Endothelial cell (in vitro differentiated cells): ENCODE measurements around the gene FAM118A. TPM values are rescaled to one million over a fixed set of nuclear protein-coding genes. Genes with fewer than 3 reads are reported as not detected.

Experiments used
- DNase-seq: peaks from one replicate; pipeline ENCODE4 v3.0.0; 2021; ENCODE audit warnings: low spot score
- H3K27ac Mint-ChIP-seq: one replicate; pipeline ENCODE4 v1.8.0; 2021; ENCODE audit warnings: mixed read lengths, inconsistent platforms; ENCODE audit not compliant: unreplicated experiment
- H3K27me3 Mint-ChIP-seq: one replicate; pipeline ENCODE4 v1.8.0; 2021; ENCODE audit warnings: mild to moderate bottlenecking, moderate library complexity, mixed read lengths, inconsistent platforms; ENCODE audit not compliant: unreplicated experiment
- H3K36me3 Mint-ChIP-seq: one replicate; pipeline ENCODE4 v1.8.0; 2021; ENCODE audit warnings: mild to moderate bottlenecking, low read depth, mixed read lengths, inconsistent platforms; ENCODE audit not compliant: unreplicated experiment
- H3K4me1 Mint-ChIP-seq: one replicate; pipeline ENCODE4 v1.8.0; 2021; ENCODE audit warnings: mild to moderate bottlenecking, mixed read lengths, inconsistent platforms; ENCODE audit not compliant: unreplicated experiment
- H3K4me3 Mint-ChIP-seq: one replicate; pipeline ENCODE4 v1.8.0; 2021; ENCODE audit warnings: mild to moderate bottlenecking, mixed read lengths, inconsistent platforms; ENCODE audit not compliant: unreplicated experiment
- H3K9me3 Mint-ChIP-seq: one replicate; pipeline ENCODE4 v1.8.0; 2021; ENCODE audit warnings: mixed read lengths, inconsistent platforms; ENCODE audit not compliant: unreplicated experiment
- CTCF ChIP-seq: fragments of 200-600 bp; sonication (generic); IDR thresholded peaks from one replicate; pipeline ENCODE4 v1.5.0; 2021; ENCODE audit warnings: antibody characterized with exemption; ENCODE audit not compliant: unreplicated experiment
- total RNA-seq: library from RNA; stranded (reverse); fragmentation: NEBNext Ultra II Directional; extraction: Animal tissue kit (Norgen Biotek cat#: 25700); gene quantifications from one replicate; pipeline ENCODE4 v1.2.1, GENCODE V29; 2021; ENCODE audit not compliant: unreplicated experiment

FAM118A gene
- total RNA-seq, 1 donor from 2014 or later = 26.6 TPM

GRCh38 chr22:45314786-45315185 is 5.1 kb downstream of the FAM118A start:
- no peak overlapping the region for H3K27ac Mint-ChIP-seq
- no peaks in the 10 kb centered on the region for H3K9me3 Mint-ChIP-seq
- no peak for DNase-seq
- peaks cover 10% of the 10 kb centered on the region for H3K27me3 Mint-ChIP-seq
- H3K36me3 Mint-ChIP-seq = no peaks in the 10 kb centered on the region
- no peak for TF ChIP-seq CTCF
- no peak overlapping the region for H3K4me3 Mint-ChIP-seq
- H3K4me1 Mint-ChIP-seq = peaks cover 37% of the 10 kb centered on the region

DNA sequence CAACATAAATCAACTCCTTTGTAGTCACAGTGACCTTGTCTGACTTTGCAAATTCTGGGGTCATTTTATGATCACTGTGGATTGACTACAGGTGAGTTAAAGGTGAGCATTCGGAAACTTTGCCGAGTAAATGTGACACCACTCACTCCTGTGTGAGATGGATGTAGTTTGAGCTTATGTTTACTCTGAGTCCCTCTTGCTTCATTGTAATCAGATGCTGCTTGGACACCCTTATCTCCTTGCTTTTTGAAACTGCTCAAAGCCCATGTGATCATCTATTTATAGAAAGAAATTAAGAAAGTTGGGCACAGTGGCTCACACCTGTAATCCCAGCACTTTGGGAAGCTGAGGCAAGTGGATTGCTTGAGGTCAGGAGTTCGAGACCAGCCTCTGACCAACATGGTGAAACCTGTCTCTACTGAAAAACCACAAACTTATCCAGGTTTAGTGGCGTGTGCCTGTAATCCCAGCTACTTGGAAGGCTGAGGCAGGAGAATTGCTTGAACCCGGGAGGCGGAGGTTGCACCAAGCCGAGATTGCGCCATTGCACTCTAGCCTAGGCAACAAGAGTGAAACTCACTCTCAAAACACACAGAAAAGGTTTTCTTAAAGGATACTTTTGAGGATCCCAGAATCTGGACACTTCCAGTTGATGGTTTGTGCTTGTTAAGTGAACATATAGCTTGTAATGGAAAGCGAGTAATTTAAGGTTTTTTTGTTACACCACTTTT is 7.2 kb downstream of the FAM118A start:
- DNase-seq = no peak
- H3K27ac Mint-ChIP-seq = no peak overlapping the region
- peaks cover 26% of the 10 kb centered on the region for H3K4me1 Mint-ChIP-seq
- no peaks in the 10 kb centered on the region for H3K36me3 Mint-ChIP-seq
- no peak for TF ChIP-seq CTCF
- H3K4me3 Mint-ChIP-seq = no peak overlapping the region
- H3K9me3 Mint-ChIP-seq = no peaks in the 10 kb centered on the region
- peaks cover 6% of the 10 kb centered on the region for H3K27me3 Mint-ChIP-seq

DNA sequence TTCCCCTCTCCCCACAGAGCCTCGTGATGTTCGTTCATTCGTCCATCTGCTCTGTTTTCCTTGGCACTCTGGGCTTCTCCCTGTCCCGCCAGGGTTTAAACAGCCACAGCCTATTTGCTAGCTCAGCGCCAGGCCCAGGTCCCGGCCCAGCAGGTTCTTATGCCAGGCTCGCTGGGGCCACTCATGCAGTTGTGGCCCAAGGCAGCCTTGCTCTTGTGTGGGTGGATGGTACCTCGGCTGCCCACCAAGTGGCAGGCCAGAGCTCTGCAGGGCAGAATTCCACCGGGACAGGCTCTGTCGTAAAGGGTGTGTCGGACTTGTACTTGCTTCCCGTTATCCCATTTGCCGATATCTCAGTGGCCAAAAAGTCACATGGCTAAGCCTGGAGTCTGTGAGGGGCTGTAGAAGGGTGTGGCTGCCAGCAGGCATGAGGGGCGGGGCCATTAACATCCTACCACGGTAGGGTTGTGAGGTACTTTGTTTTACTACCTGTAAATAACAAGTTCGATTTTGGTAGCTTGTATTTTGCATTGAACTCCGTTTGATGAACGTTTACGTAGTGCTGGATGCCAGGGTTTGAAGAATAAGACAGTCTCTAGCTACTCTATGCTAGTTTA is 7.9 kb downstream of the FAM118A start:
- H3K9me3 Mint-ChIP-seq = no peaks in the 10 kb centered on the region
- TF ChIP-seq CTCF = no peak
- DNase-seq = peak; percentile 31
- H3K4me1 Mint-ChIP-seq = peaks cover 23% of the 10 kb centered on the region
- peaks cover 6% of the 10 kb centered on the region for H3K27me3 Mint-ChIP-seq
- H3K4me3 Mint-ChIP-seq = no peak overlapping the region
- H3K27ac Mint-ChIP-seq = peak overlapping the region; percentile 91
- peaks cover 2% of the 10 kb centered on the region for H3K36me3 Mint-ChIP-seq

GRCh38 chr22:45318168-45318557 is 8.4 kb downstream of the FAM118A start:
- no peak for TF ChIP-seq CTCF
- H3K36me3 Mint-ChIP-seq = peaks cover 4% of the 10 kb centered on the region
- peaks cover 3% of the 10 kb centered on the region for H3K27me3 Mint-ChIP-seq
- peak; percentile 40 for DNase-seq
- H3K9me3 Mint-ChIP-seq = no peaks in the 10 kb centered on the region
- H3K4me3 Mint-ChIP-seq = no peak overlapping the region
- peaks cover 19% of the 10 kb centered on the region for H3K4me1 Mint-ChIP-seq
- H3K27ac Mint-ChIP-seq = peak overlapping the region; percentile 91
